Raji (cell line): ENCODE results near the gene FRMPD1.

Experiments
- POLR2A ChIP-seq: IDR thresholded peaks from 2 replicates; pipeline ENCODE4 v1.6.1; 2011; ENCODE audit warnings: low read depth, low read length, control low read depth; ENCODE audit not compliant: insufficient read depth

Gene FRMPD1

DNA sequence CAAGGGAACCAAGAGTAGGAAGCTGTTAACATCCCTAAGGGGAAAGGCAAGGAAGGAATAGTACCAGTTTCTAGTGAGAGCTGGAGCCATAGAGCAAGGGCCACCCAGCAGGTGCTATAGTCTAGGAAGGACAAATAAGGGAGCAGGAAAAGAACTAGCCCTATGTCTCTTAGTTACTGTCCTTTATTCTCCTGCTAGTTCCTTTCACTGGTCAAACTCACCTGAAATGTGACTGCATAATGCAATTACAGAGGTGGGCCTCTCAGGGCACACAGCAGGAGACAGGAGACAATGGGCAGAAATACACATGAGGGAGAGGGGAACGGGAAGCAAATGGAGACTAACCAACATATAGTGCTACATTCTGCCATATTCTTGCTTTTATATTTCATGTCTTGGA, 26.7 kb upstream of the FRMPD1 start:
- TF ChIP-seq POLR2A = no peak

DNA sequence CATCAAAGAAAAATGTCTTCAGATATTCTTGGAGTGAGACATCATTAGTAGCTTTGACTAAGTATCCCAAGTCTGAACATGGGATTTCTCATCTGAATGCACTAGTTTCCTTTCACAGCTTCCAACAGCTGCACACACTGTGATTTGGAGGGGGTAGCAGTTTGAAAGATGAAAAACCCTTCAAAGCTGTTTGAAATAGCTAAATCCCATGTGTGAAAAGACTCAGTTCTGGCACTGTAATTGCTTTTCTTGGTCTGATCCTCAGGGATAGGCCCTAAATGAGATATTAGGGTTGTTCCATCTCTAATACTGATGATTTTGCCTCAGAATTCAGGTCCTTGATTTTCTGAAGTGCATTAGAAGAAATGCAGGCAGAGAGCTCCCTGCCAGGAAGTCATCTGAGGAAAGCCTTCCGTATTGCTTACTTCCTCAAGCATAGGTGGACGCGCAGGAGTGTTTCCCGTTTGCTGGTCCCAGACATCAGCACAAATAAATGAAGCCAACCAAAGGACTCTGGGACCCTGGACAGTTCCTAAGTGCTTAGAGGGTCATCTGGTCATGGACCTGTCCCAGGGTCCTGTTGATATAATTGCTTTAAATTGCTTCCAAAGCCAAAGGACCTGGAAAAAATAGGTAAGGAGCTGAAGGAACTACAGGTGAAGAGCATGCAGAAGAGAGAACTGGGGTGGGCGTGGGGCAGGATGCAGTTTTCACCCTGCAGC, 25.6 kb upstream of the FRMPD1 start:
- no peak for TF ChIP-seq POLR2A

DNA sequence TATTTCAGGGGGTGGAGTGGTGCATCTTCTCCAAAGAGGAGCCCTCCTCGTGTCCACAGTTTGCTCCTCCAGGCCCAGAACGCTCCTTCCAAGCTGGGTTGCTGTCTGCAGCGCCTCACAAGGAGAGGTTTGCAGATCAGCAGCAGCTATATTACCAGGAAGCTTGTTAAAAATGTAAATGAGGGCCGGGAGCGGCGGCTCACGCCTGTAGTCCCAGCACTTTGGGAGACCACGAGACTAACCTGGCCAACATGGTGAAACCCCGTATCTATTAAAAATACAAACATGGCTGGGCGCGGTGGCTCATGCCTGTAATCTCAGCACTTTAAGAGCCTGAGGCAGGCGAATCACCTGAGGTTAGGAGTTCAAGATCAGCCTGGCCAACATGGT, 25.0 kb upstream of the FRMPD1 start:
- no peak for TF ChIP-seq POLR2A

DNA sequence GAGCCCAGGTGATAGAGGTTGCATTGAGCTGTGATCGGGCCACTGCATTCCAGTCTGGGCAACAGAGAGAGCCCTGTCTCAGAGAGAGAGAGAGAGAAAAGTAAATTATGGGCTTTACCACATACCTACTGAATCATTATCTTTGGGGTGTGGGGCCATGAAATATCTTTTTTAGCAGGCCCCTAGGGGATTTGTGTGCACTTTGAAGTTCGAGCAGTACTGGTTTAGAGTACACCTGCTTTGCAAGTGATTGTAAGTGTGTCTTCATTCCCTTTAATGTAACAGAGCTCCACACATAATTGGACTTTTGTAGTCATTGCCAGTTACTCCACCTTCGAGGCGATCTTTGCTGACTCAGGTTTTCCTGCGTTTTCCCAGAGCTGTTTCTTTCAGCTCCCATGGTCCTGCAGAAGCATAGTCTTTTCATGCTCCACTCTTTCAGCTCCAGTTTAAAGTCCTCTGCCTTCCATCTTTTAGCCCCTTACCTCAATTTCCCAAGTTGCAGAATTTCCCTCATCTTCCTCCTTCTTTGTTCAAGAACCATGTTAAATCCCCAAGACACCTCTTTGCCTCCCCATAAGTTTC, 24.0 kb upstream of the FRMPD1 start:
- no peak for TF ChIP-seq POLR2A

DNA sequence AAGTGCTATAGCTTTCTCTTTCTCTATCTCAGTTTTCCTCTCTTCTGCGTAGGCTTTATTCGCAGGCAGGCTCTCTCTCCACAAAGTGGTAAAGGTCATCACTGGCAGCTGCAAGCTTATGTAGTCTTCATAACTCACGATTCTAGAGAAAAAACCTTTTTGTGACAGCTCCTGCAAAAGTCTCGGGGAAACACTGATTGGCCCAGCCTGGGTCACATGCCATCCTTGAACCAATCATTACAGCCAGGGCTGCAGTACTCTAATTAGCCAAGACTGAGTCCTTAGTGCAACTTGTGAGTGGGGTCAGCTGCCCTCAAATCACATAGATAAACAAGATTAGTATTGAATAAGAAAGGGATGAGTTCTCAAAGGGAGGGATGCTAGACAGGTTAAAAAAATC, 18.3 kb upstream of the FRMPD1 start:
- no peak for TF ChIP-seq POLR2A

DNA sequence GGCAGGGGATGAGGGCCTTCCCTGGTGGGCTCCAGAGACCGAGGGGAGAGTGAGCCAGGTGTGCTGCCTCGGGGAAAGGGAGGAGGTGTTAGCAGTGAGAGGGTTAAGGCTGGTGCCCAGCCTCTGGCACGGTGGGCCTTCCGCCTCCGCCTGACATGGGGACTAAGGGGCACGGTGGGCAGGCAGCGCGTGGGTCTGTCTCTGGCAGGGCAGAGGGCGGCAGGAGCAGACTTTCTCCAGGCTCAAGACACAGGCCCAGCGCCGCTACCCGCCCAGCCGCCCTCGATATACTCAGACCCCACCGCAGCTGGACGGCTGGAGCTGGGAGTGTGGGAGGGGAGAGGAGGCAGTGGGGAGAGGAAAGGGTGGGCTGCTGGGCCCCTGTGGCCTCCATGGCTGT, 14.9 kb upstream of the FRMPD1 start:
- no peak for TF ChIP-seq POLR2A

DNA sequence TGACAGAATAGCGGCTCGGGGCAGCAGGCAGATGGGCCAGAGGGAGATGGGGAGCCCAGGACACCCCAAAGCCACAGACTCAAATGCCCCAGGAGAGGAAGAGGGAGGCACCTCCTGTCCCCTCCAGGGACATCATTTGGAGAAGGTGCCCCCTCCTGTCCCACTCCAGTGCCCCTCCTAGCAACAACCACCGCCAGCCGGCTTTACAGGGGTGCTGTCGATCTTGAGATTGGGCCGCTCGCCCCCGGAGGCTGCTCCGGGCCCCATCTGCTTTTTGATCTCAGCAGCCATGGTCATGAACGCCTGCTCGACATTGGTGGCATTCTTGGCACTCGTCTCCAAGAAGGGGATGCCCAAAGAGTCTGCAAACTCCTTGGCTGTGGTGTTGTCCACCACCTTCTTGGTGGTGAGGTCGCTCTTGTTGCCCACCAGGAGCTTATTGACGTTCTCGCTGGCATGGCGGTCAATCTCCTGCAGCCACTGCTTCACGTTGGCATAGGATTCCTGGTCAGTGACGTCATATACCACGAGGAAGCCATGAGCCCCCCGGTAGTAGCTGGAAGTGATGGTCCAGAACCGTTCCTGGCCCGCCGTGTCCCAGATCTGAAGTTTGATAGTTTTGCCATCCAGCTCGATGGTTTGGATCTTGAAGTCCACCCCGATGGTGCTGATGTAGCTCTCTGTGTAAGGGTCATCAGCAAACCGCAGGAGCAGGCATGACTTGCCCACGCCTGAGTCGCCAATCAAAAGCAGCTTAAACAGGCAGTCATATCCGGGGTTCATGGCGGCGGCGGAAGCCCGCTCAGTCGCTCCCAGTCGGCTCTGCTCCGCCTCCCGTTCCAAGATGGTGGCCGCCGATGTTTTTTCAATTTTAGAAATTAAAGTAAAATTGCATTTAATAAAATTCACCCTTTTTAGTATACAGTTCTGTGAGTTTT, 14.0 kb upstream of the FRMPD1 start:
- TF ChIP-seq POLR2A = no peak

DNA sequence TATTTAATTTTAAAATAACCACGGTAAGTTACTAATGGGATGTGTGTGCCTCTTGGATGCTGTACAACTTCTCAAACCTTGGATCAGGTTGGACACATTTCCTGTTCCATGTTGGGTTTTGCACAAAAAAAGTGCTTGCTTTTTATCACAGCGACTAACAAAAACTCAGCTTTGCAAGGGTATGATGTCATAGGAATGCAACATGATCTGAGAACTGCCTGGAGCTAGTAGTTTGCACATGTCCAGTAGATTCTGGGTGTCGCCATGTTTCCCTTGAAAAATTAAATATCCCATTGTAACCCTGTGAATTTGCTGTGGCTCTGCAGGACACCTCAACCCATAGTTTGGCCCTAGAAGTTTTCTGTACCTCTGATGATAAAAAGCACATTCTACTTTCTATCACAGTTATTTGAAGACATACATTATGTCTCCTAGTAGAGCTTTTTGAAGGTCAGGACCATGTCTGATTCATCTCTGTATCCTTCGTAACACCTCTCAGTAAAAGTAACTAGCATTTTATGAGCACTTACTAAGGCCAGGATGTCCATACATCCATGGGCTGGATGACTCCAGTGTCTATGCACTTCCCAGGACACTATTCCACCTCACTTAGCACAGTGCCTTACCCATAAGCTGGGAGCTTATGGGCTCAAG, 11.5 kb upstream of the FRMPD1 start:
- TF ChIP-seq POLR2A = no peak

DNA sequence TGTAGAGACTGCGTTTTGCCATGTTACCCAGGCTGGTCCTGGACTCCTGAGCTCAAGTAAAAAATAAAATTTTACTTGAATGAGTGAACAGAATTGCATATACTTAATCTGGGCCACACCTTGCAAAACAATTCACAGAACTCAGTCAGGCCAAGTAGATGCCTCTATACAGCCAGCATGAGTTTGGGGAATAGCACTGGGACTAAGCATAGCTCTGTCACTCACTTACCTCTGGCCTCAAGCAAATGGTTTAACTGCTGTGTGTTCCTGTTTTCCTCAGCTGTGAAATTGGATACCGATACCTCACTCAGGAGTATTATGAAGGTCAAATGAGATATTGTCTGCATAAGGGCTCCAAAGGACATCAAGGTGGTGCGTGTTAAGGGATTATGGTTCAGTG, 10.9 kb upstream of the FRMPD1 start:
- TF ChIP-seq POLR2A = no peak

DNA sequence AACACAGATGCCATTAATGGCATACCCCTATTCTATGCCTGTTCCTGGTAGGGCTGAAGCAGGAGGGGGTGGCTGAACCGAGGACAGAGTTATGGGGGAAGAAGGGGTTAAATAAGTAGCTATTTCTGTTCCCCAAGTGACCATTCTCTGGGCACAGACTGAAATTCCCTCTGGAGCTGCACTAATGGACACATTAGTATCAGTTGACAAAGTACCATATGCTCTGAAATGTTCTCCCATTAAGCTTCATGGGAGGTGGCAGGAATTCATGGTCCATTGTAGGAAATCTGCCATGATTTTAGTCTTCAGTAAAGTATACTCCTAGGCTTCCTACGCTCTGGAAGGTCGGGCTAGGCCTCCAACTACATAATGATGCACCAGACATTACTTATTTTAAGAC, 10.5 kb upstream of the FRMPD1 start:
- no peak for TF ChIP-seq POLR2A

DNA sequence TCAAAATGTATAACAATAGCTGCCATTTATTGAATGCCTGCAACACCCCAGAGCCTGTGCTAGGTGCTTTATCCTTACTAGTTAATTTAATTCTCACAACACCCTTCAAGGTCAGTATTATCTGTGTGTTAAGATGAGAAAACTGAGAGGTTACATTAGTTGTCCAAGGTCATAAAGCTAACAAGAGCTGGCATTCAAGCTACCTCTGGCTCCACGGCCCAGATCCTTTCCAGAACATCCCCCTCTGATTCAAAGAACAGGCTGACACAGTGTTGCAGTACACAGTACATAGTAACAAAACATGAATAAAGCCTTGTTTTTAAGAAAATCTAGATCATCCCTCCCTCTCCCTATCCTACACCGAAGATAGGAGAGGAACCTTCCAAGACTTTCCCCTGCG, 9.4 kb upstream of the FRMPD1 start:
- TF ChIP-seq POLR2A = no peak

DNA sequence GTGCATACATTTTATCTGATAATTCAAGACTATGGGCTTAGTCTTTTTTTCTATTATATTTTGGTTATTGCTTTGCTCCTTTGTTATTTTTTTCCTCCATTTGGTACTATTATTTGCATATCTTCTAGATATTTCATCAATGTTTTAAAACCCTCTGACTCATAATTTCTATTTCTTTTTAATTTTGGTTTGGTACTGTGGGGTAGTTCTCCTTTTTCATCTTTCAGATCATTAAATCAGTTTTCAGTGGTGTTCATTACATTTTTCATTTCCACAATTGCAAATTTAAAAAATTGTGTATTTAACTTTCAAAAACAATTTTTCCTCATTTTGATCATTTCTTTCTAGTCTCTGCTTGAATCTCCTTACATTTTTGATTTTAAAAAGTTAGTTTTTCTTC, 7.5 kb upstream of the FRMPD1 start:
- TF ChIP-seq POLR2A = no peak

DNA sequence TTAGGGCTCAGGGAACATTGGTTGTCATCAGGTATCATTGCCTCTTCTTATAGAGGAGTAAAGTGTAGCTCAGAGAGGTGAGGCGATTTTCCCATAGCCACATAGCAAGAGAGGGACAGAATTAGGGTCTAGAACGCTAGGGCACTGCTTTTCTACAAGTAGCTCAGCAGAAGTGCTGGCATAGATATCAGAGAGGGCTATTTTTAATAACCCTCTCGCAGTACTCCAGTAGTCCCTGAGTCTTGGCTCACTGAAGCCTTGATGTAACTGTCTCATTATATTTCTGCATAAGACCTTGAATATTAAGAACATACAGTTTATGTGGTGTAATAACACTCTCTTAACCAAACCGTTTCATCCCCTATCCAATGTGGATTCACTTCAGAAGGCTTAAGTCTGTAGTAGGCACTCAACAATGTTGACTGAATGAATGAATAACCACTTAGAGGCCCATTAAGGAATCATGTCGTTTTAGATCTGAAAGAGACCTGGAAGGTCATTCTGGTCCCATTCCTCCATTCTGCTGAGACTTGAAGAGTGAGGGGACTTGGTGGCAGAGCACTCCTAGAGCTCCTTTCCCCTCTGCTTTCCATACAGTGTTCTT, 4.7 kb upstream of the FRMPD1 start:
- TF ChIP-seq POLR2A = no peak

DNA sequence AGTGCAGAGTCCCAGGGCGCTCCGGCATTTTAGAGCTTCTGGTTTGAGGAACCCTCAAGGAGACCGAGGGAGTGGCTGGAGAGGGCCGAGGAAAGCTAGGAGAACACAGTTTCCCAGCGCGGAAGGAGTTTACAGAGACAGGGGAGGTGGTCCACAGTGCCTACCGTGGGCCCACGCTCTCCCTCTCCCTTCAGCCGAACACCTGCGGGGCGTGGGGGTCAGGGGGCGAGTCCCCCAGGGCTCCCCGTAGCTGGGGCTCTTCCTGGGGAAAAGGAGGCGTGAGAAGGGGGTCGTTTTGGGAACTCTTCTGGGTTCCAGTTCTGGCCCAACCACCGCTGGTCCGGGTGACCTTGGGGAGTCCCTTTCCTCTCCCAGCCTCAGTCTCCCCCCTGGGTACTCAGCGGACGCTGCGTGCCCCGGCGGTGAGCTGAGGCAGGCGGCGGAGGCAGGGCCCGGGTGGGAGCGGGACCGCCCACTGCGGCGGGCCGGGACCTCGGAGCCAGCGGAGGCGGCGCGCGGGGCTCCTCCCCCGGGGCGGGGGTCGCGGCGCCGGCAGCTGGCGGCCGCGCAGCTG, 368 bp upstream of the FRMPD1 start:
- no peak for TF ChIP-seq POLR2A

DNA sequence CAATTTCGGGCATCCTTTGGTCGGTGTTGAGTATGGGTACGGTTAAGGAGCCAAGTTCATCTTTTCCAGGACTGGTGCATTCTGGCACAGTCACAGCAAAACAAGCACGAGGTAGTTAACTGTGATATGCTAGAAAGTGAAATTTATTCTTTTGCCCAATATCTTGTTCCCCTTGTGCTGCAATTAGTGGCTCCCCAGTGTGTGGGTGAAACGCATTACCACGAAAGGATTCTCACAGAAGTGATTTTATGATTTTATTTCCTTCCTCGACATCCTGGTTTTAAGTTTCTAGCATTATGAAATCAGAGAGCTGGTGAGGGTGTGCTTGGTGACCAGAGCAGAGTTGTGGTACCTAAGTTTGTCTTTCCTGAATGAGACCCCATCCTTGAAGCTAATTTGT, 1.5 kb downstream of the FRMPD1 start:
- TF ChIP-seq POLR2A = no peak

DNA sequence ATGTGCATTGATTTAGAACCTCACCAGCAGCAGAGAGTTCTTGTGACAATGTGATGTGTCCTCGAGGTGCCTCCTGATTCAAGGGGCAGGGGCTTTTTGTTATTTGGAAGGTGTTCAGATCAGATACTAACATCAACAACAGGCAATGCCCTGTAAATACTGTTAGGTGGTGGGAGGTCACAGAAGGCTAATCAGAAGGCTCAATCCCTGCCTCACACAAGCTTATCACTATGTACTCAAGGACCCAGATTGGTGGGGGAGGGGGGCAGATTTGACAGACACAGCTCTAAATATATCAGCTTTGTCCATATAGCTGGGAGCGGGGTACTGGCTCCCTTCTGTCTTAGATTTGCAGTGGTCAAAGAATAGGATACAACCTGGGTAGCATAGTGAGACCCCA, 2.6 kb downstream of the FRMPD1 start:
- TF ChIP-seq POLR2A = no peak
